Ovary (tissue), 3 donors: ENCODE data around the gene CUBN.

ENCODE experiments used
- POLR2A ChIP-seq: fragments of 450-650 bp; IDR thresholded peaks from one replicate; pipeline ENCODE4 v1.6.1; 2017; ENCODE audit warnings: antibody characterized with exemption, mild to moderate bottlenecking, moderate library complexity
- TF ChIP-seq, protein P1 (sequence below), 3 donors: fragments of 450-650 bp in 2 of 3; fragments of 200-600 bp in 1 of 3; IDR thresholded peaks; one replicate each; pipeline versions ENCODE4 v1.5.1 to v1.8.0; 2016 to 2022; ENCODE audit warnings: antibody characterized with exemption in 3 of 3, mild to moderate bottlenecking in 1 of 3
- donor health status: DM: no; HTN: no; CAD: no.

DNA sequence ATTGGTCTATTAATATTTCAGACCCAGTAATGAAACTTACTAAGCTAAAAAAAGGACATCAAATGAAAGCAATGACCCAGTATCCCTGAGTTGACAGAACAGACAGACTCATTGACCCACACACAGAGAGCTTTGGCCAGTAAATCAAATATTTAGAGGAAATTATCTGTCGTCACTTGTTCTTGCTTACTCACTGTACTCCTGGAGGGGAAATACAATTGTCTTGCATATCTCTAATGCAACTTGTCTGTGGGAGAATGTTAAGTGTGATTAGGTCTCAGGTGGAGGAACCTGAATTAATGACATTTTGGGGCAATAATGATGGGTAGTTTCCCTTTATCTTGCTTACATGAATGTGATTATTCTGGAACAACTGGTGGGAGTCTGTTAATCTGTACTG, 80.4 kb downstream of the CUBN start:
- TF ChIP-seq, protein P1, sequence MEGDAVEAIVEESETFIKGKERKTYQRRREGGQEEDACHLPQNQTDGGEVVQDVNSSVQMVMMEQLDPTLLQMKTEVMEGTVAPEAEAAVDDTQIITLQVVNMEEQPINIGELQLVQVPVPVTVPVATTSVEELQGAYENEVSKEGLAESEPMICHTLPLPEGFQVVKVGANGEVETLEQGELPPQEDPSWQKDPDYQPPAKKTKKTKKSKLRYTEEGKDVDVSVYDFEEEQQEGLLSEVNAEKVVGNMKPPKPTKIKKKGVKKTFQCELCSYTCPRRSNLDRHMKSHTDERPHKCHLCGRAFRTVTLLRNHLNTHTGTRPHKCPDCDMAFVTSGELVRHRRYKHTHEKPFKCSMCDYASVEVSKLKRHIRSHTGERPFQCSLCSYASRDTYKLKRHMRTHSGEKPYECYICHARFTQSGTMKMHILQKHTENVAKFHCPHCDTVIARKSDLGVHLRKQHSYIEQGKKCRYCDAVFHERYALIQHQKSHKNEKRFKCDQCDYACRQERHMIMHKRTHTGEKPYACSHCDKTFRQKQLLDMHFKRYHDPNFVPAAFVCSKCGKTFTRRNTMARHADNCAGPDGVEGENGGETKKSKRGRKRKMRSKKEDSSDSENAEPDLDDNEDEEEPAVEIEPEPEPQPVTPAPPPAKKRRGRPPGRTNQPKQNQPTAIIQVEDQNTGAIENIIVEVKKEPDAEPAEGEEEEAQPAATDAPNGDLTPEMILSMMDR (IDR thresholded peaks at IDR 0.05), result no peak
- no peak for TF ChIP-seq POLR2A
